K562 (cell line): Measurements from ENCODE around the gene FMNL2. TPM values are rescaled to one million over a fixed set of nuclear protein-coding genes. Genes with fewer than 3 reads are reported as not detected.

ENCODE experiments used
- ATAC-seq: fragments of 200-7000 bp; cut with Tn5 transposase; 3 replicates; pipeline ENCODE4 v1.9.1; 2020; ENCODE audit warnings: moderate library complexity
- BruUV-seq: library from RNA; stranded (reverse); fragments of 400-500 nt; replicated peaks from 2 replicates; lab custom pipeline; 2021; lab: Mats Ljungman, UMichigan
- CTCF ChIA-PET: fragments of 300-600 bp; formaldehyde crosslinking; extraction: SDS; loops from one replicate; lab custom pipeline; 2021; ENCODE audit warnings: low intra/inter-chr PET ratio; lab: Yijun Ruan, JAX
- POLR2A ChIA-PET: fragments of 300-600, 350-650 bp; sonication (Branson Sonifier 250); formaldehyde crosslinking; extraction: SDS; loops from one replicate; lab custom pipeline; 2021; ENCODE audit warnings: antibody characterized with exemption, inconsistent platforms; lab: Yijun Ruan, JAX
- DNase-seq, 4 experiments: peaks; one replicate each; pipeline versions ENCODE4 v3.0.0 to v3.0.0-alpha.2; 2011 to 2018; ENCODE audit warnings: low spot score in 3 of 4, mixed read lengths in 3 of 4; ENCODE audit errors: extremely low read depth in 1 of 4
- FAIRE-seq: peaks from 2 replicates; lab custom pipeline; 2011; peaks lifted over from hg19 to GRCh38; lab: Jason Lieb, UNC
- H2AFZ ChIP-seq: 2 replicates; pipeline ENCODE4 v1.6.0; 2011; ENCODE audit warnings: low read depth, low read length, control low read depth, inconsistent platforms
- H3K27ac ChIP-seq: fragments of 200-600 bp; 3 replicates; pipeline ENCODE4 v1.8.0; 2011; ENCODE audit warnings: low read depth, mild to moderate bottlenecking, control low read depth, inconsistent platforms, low read length, moderate library complexity, mixed read lengths; ENCODE audit errors: extremely low read depth
- H3K27me3 ChIP-seq, 2 experiments: fragments of 300-600 bp in 1 of 2; 2 replicates in 1 of 2; 3 replicates in 1 of 2; pipeline versions ENCODE4 v1.6.0 to v1.8.0; 2011; ENCODE audit warnings: inconsistent platforms in 2 of 2, low read length in 2 of 2, mild to moderate bottlenecking in 1 of 2, mixed read lengths in 1 of 2, moderate library complexity in 1 of 2; ENCODE audit not compliant: control insufficient read depth in 2 of 2, insufficient read depth in 2 of 2
- H3K36me3 ChIP-seq: fragments of 300-600 bp; 3 replicates; pipeline ENCODE4 v1.8.0; 2011; ENCODE audit warnings: mild to moderate bottlenecking, low read length, inconsistent platforms; ENCODE audit not compliant: control insufficient read depth, insufficient read depth
- H3K4me1 ChIP-seq, 2 experiments: fragments of 200-600 bp in 1 of 2; replicated peaks in 1 of 2; 2 replicates in 1 of 2; 3 replicates in 1 of 2; pipeline versions ENCODE4 v1.5.1 to v1.8.0; 2011; ENCODE audit warnings: inconsistent platforms in 2 of 2, low read length in 2 of 2, mild to moderate bottlenecking in 1 of 2, mixed read lengths in 1 of 2, moderate library complexity in 1 of 2; ENCODE audit not compliant: control insufficient read depth in 2 of 2, insufficient read depth in 2 of 2
- H3K4me2 ChIP-seq: 2 replicates; pipeline ENCODE4 v1.6.1; 2011; ENCODE audit warnings: low read length, control low read depth, inconsistent platforms, mixed read lengths; ENCODE audit not compliant: insufficient read depth
- H3K4me3 ChIP-seq: fragments of 200-600 bp; sonication (generic), shearing (Covaris generic); 2 replicates; pipeline ENCODE4 v1.5.1; 2016; ENCODE audit warnings: control low read depth, inconsistent platforms
- H3K79me2 ChIP-seq: fragments of 200-600 bp; 3 replicates; pipeline ENCODE4 v1.8.0; 2011; ENCODE audit warnings: low read length, inconsistent platforms; ENCODE audit not compliant: control insufficient read depth, insufficient read depth
- H3K9ac ChIP-seq, 2 experiments: 2 replicates each; pipeline versions ENCODE4 v1.6.0 to v1.6.1; 2011; ENCODE audit warnings: low read depth in 2 of 2, low read length in 2 of 2, control low read depth in 1 of 2, inconsistent platforms in 1 of 2, mild to moderate bottlenecking in 1 of 2, mixed read lengths in 1 of 2; ENCODE audit not compliant: insufficient read depth in 1 of 2
- H3K9me1 ChIP-seq: one replicate; pipeline ENCODE4 v1.6.0; 2011; ENCODE audit warnings: inconsistent platforms, mild to moderate bottlenecking, low read length, moderate library complexity; ENCODE audit not compliant: control insufficient read depth, insufficient read depth
- H3K9me3 ChIP-seq: replicated peaks from 2 replicates; pipeline ENCODE4 v1.5.1; 2011; ENCODE audit warnings: low read depth, low read length, inconsistent platforms; ENCODE audit not compliant: control insufficient read depth, insufficient read depth
- H4K20me1 ChIP-seq: replicated peaks from 2 replicates; pipeline ENCODE4 v1.6.1; 2011; ENCODE audit warnings: low read length, inconsistent platforms, mixed read lengths; ENCODE audit not compliant: control insufficient read depth, insufficient read depth
- BRF2 ChIP-seq: IDR thresholded peaks from 3 replicates; pipeline ENCODE4 v1.6.1; 2011; ENCODE audit warnings: borderline replicate concordance, mild to moderate bottlenecking; ENCODE audit not compliant: insufficient read length, insufficient read depth
- EWSR1 ChIP-seq: fragments of 450-650 bp; IDR thresholded peaks from 2 replicates; pipeline ENCODE4 v1.6.1; 2018; ENCODE audit warnings: borderline replicate concordance, mild to moderate bottlenecking, low read depth, moderate library complexity; ENCODE audit not compliant: partially characterized antibody
- HDAC1 ChIP-seq, 2 experiments: fragments of 450-650 bp; IDR thresholded peaks; 2 replicates each; pipeline ENCODE4 v1.6.1; 2016 to 2017; ENCODE audit warnings: inconsistent platforms in 1 of 2, mild to moderate bottlenecking in 1 of 2, moderate library complexity in 1 of 2
- MBD2 ChIP-seq: sonication (generic); IDR thresholded peaks from 2 replicates; pipeline ENCODE4 v1.6.1; 2016; ENCODE audit warnings: low read depth, borderline replicate concordance
- MCM2 ChIP-seq: fragments of 450-650 bp; IDR thresholded peaks from 2 replicates; pipeline ENCODE4 v1.6.1; 2017; ENCODE audit warnings: low read depth, mild to moderate bottlenecking
- POLR2AphosphoS5 ChIP-seq: IDR thresholded peaks from 2 replicates; pipeline ENCODE4 v1.6.1; 2011; ENCODE audit warnings: mild to moderate bottlenecking, low read depth, low read length, moderate library complexity; ENCODE audit not compliant: control insufficient read depth, insufficient read depth
- RBM34 ChIP-seq: fragments of 200-400 bp; formaldehyde crosslinking; IDR thresholded peaks from 2 replicates; pipeline ENCODE4 v1.6.1; 2018; ENCODE audit warnings: low read length, borderline replicate concordance; ENCODE audit not compliant: insufficient read depth
- RCOR1 ChIP-seq, 2 experiments: IDR thresholded peaks; 2 replicates each; pipeline ENCODE4 v1.6.1; 2012; ENCODE audit warnings: low read depth in 2 of 2, low read length in 2 of 2, borderline replicate concordance in 1 of 2, improper control_type of control experiment in 1 of 2
- SAFB2 ChIP-seq: fragments of 200-400 bp; formaldehyde crosslinking; IDR thresholded peaks from 2 replicates; pipeline ENCODE4 v1.6.1; 2018; ENCODE audit warnings: borderline replicate concordance, low read length, low read depth, moderate library complexity; ENCODE audit not compliant: severe bottlenecking
- SMARCA4 ChIP-seq: fragments of 450-650 bp; IDR thresholded peaks from 2 replicates; pipeline ENCODE4 v1.6.1; 2016
- THAP12 ChIP-seq: fragments of 250-450 bp; sonication (Bioruptor Pico); IDR thresholded peaks from 2 replicates; pipeline ENCODE4 v1.9.0; 2021; ENCODE audit warnings: mild to moderate bottlenecking, inconsistent platforms
- USF2 ChIP-seq: sonication (generic); formaldehyde crosslinking; IDR thresholded peaks from 2 replicates; pipeline ENCODE4 v1.5.0; 2020; ENCODE audit warnings: missing genetic modification reagents
- WGBS: fragments of 100-300 bp; shearing (Covaris generic); methylation state at CpG from one replicate; pipeline ENCODE4 v1.1.6; 2016; ENCODE audit warnings: low coverage, mixed read lengths; ENCODE audit not compliant: insufficient coverage; ENCODE audit errors: missing lambda C conversion rate; 5-methylcytosine and 5-hydroxymethylcytosine counted together
- in situ Hi-C: fragments of 300-500 bp; cut with MboI; formaldehyde crosslinking; loops from 4 replicates; pipeline ENCODE4 v1.15.0; 2018; ENCODE audit warnings: inconsistent platforms, mixed read lengths
- intact Hi-C: fragments of 100-400 bp; cut with micrococcal nuclease; formaldehyde crosslinking; loops from 2 replicates; pipeline ENCODE4 v1.14.2; 2022
- polyA plus RNA-seq, 8 experiments: library from polyadenylated mRNA; depleted of rRNA in 4 of 8; stranded (reverse) in 5 of 8; unstranded in 3 of 8; fragments of >200 nt; fragmentation: Nextera tagmentation in 2 of 8; fragmentation: Illumina TruSeq in 1 of 8; extraction: Ambion mirVana in 2 of 8; extraction: Trizol in 1 of 8; gene quantifications; 2 replicates each; pipeline versions ENCODE4 v1.2.1 to v1.2.3, GENCODE V29; 2011 to 2014; ENCODE audit warnings: inconsistent platforms in 1 of 8, missing spikeins in 1 of 8
- total RNA-seq, 7 experiments: library from RNA; depleted of rRNA in 6 of 7; stranded (reverse); fragments of >200 nt in 6 of 7; fragmentation: Illumina TruSeq in 2 of 7; extraction: Trizol in 2 of 7; gene quantifications; 2 replicates each; pipeline versions ENCODE4 v1.2.1 to v1.2.3, GENCODE V29; 2011 to 2021; ENCODE audit warnings: low replicate concordance in 1 of 7

The FMNL2 gene
- total and polyA plus RNA-seq, 9 of the 15 experiments (the other 6 are each of a cell fraction or from before 2014, with no cell fraction given), result 0.15 to 0.49 (median 0.24) TPM; not detected in 1

GRCh38 chr2:152348388-152348787, 13.4 kb downstream of the FMNL2 start (continued):
- TF ChIP-seq EWSR1 (no peak), MCM2 (no peak), MBD2 (no peak), HDAC1 (IDR thresholded peaks at IDR 0.05) (no peak), RCOR1 (IDR thresholded peaks at IDR 0.05; ENCODE audit: borderline replicate concordance in 1 of 2, low read depth in 2 of 2, low read length in 2 of 2) (no peak)

GRCh38 chr2:152349416-152349815, 14.4 kb downstream of the FMNL2 start:
- H3K79me2 ChIP-seq, result no peaks in the 10 kb centered on the region
- intact Hi-C loops, result no loop called here
- H3K36me3 ChIP-seq, result no peaks in the 10 kb centered on the region
- H3K27me3 ChIP-seq, result peaks cover 9 to 13% of the 10 kb centered on the region in 2 experiments; a peak in 4 of 5 replicates
- 0% methylated on average over 1 of the region's 1 CpG for WGBS
- TF ChIP-seq SMARCA4 (no peak), USF2 (CRISPR knock-in tag) (no peak), THAP12 (CRISPR knock-in tag) (no peak), SAFB2 (no peak), BRF2 (no peak), POLR2AphosphoS5 (no peak), RBM34 (no peak)
- TF ChIP-seq, all 486 proteins: peak for 0
- Histone ChIP-seq H4K20me1 (no peaks in the 10 kb centered on the region), H3K4me3 (no peak overlapping the region), H3K4me1 (no peaks in the 10 kb centered on the region), H3K9me3 (no peaks in the 10 kb centered on the region), H3K27ac (no peak overlapping the region), H3K4me2 (no peak overlapping the region), H2AFZ (no peak overlapping the region), H3K9me1 (no peaks in the 10 kb centered on the region), H3K9ac (no peak overlapping the region)
- ChIA-PET CTCF (no interaction called here), POLR2A (no interaction called here)
- DNase-seq (no peak), ATAC-seq (no peak), FAIRE-seq (no peak)
- BruUV-seq, result no TSS peak
- in situ Hi-C loops, result no loop called here
